ENCODE data around the gene CMTR1. TPM values are rescaled to one million over a fixed set of nuclear protein-coding genes. Genes with fewer than 3 reads are reported as not detected.
A peak's percentile ranks its signal among the peaks of the same experiment; 100 is the strongest.

Gene CMTR1
- total RNA-seq, 1 experiment from 2014 or later = 36.4 TPM

DNA sequence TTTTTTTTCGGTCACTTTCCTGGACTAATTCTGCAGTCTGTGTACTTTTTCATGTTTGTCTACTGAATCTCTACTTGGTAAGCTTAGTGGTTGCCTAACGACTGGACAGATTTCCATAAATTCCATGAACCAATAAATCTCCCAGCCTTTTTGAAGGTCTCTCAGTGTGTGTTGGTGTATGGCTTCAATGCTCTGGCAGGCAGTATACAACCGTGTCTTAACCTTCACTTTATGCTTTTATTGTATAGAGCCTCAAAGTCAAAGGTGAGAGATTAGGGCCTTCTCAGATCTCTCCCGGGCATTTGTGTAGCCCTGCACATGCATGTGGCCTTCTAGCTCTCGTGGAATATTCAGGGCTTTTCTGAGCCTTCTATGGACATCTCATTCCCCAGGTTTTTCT lies 14.3 kb upstream of the CMTR1 start:
- DNase-seq = no peak
- Histone ChIP-seq H3K27me3 (ENCODE audit: low read length) (no peaks in the 10 kb centered on the region), H3K36me3 (ENCODE audit: low read depth, low read length) (no peaks in the 10 kb centered on the region), H3K27ac (ENCODE audit: low read length) (no peak overlapping the region), H3K4me2 (ENCODE audit: low read length) (no peak overlapping the region), H2AFZ (ENCODE audit: low read length) (no peak overlapping the region), H3K4me3 (ENCODE audit: low read length) (no peak overlapping the region), H3K9ac (ENCODE audit: low read length) (no peak overlapping the region), H3K9me3 (ENCODE audit: low read length) (no peaks in the 10 kb centered on the region), H3F3A (ENCODE audit: low read length, unreplicated experiment) (no peaks in the 10 kb centered on the region), H4K20me1 (ENCODE audit: low read length) (no peaks in the 10 kb centered on the region), H3K4me1 (ENCODE audit: insufficient read depth, low read length) (no peaks in the 10 kb centered on the region), H3K79me2 (ENCODE audit: low read length) (no peaks in the 10 kb centered on the region), H3K9me2 (replicated peaks; ENCODE audit: low read length) (no peaks in the 10 kb centered on the region)
- TF ChIP-seq CTCF (conservative IDR thresholded peaks at IDR 0.05; ENCODE audit: low read depth, low read length) (no peak), EZH2 (IDR thresholded peaks at IDR 0.05; ENCODE audit: low read length, unreplicated experiment) (no peak), EZH2phosphoT487 (IDR thresholded peaks at IDR 0.05; ENCODE audit: borderline replicate concordance, low read length) (no peak)
- POLR2A ChIA-PET (ENCODE audit: unreplicated experiment) = no interaction called here
- CTCF ChIA-PET = no interaction called here
- no peak for ATAC-seq
- no TSS peak for BruUV-seq (replicated peaks)
- intact Hi-C loops (cut with micrococcal nuclease) = no loop called here

DNA sequence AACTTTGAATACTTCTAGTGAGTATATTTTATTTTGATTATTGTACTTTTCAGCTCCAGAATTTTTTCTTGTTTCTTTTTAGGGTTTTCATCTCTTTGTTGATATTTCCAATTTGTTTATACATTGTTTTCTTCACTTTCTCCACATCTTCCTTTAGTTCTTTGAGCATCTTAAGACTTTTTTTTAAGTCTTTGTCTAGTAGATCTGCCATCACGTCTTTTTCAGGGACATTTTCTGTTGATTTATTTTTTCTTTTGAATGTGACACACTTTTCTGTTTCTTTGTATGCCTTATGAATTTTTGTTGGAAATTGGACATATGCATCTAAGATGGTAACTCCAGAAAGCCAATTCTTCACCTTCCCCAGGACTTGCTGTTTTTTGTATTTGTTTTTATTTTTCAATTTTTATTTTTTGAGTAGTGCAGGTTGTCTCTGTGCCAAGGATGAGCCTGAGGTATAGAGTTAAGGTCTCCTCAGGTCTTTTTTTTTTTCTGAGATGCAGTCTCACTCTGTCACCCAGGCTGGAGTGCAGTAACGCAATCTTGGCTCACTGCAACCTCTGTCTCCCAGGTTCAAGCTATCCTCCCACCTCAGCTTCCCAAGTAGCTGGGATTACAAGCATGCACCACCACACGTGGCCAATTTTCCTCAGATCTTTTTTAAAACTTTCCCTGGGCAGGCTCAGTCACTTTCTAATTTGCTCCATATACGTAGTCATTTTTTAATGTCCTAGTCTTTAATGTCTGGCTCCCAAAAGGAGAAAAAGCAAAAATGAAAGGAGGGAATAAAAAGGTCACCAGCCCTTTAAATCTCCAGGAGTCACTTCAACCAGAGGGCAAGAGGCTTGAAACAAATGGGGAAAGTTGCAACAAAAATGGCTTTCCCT lies 6.7 kb upstream of the CMTR1 start:
- no peaks in the 10 kb centered on the region for H4K20me1 ChIP-seq (ENCODE audit: low read length)
- H3K4me3 ChIP-seq (ENCODE audit: low read length) = no peak overlapping the region
- intact Hi-C loops (cut with micrococcal nuclease) = no loop called here
- DNase-seq (no peak), ATAC-seq (no peak)
- no peaks in the 10 kb centered on the region for H3K9me3 ChIP-seq (ENCODE audit: low read length)
- TF ChIP-seq EZH2phosphoT487 (IDR thresholded peaks at IDR 0.05; ENCODE audit: borderline replicate concordance, low read length) (no peak), CTCF (conservative IDR thresholded peaks at IDR 0.05; ENCODE audit: low read depth, low read length) (no peak), EZH2 (IDR thresholded peaks at IDR 0.05; ENCODE audit: low read length, unreplicated experiment) (no peak)
- no peak overlapping the region for H3K9ac ChIP-seq (ENCODE audit: low read length)
- BruUV-seq (replicated peaks) = no TSS peak
- no peak overlapping the region for H3K27ac ChIP-seq (ENCODE audit: low read length)
- H3K79me2 ChIP-seq (ENCODE audit: low read length) = no peaks in the 10 kb centered on the region
- no peaks in the 10 kb centered on the region for H3K4me1 ChIP-seq (ENCODE audit: insufficient read depth, low read length)
- H3K4me2 ChIP-seq (ENCODE audit: low read length) = no peak overlapping the region
- no peaks in the 10 kb centered on the region for H3K9me2 ChIP-seq (replicated peaks; ENCODE audit: low read length)
- H3K36me3 ChIP-seq (ENCODE audit: low read depth, low read length) = no peaks in the 10 kb centered on the region
- POLR2A ChIA-PET (ENCODE audit: unreplicated experiment) = interaction anchor here (0.6 kb wide), 1 partner anchor 12 kb away, joined by 3 read pairs; no protein-coding TSS in a partner anchor
- no peaks in the 10 kb centered on the region for H3K27me3 ChIP-seq (ENCODE audit: low read length)
- CTCF ChIA-PET = no interaction called here
- H3F3A ChIP-seq (ENCODE audit: low read length, unreplicated experiment) = no peaks in the 10 kb centered on the region
- H2AFZ ChIP-seq (ENCODE audit: low read length) = peak overlapping the region; percentile 32; the same call in 1 of the 2 replicates

DNA sequence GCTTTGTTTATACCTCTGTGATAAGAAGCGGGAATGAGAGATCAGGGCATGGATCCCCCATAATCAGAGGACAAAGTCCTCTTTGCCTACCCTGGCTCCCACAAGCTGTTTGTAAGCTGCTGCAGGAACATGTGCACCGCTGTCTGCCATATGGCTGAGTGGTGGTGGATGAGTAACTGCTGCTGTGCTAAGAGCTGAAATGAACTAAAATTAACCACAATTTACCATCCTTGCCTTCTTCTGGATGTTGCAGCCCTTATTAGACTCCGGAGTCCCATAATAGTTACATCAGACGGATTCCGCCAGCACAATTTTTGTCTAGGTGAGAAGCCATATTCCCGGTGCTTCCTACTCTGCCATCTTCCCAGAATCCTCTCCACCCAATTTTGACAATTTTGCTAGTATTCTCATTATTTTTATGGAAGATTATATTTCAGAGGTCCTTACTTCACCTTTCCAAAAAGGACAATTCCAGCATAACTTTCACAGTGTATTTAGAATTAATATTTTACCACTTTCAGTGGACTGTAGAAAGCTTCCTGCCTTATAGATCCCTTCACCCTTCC lies 6.0 kb upstream of the CMTR1 start:
- H3K36me3 ChIP-seq (ENCODE audit: low read depth, low read length) = no peaks in the 10 kb centered on the region
- intact Hi-C loops (cut with micrococcal nuclease) = no loop called here
- no peaks in the 10 kb centered on the region for H3K4me1 ChIP-seq (ENCODE audit: insufficient read depth, low read length)
- H3K4me3 ChIP-seq (ENCODE audit: low read length) = no peak overlapping the region
- no peaks in the 10 kb centered on the region for H3K27me3 ChIP-seq (ENCODE audit: low read length)
- POLR2A ChIA-PET (ENCODE audit: unreplicated experiment) = no interaction called here
- peak overlapping the region; percentile 32; the same call in 1 of the 2 replicates for H2AFZ ChIP-seq (ENCODE audit: low read length)
- H3F3A ChIP-seq (ENCODE audit: low read length, unreplicated experiment) = no peaks in the 10 kb centered on the region
- H3K9me3 ChIP-seq (ENCODE audit: low read length) = no peaks in the 10 kb centered on the region
- no peaks in the 10 kb centered on the region for H4K20me1 ChIP-seq (ENCODE audit: low read length)
- CTCF ChIA-PET = no interaction called here
- no peak overlapping the region for H3K4me2 ChIP-seq (ENCODE audit: low read length)
- no peaks in the 10 kb centered on the region for H3K9me2 ChIP-seq (replicated peaks; ENCODE audit: low read length)
- H3K27ac ChIP-seq (ENCODE audit: low read length) = no peak overlapping the region
- ATAC-seq = no peak
- TF ChIP-seq EZH2phosphoT487 (IDR thresholded peaks at IDR 0.05; ENCODE audit: borderline replicate concordance, low read length) (no peak), CTCF (conservative IDR thresholded peaks at IDR 0.05; ENCODE audit: low read depth, low read length) (no peak)
- no peak for DNase-seq
- BruUV-seq (replicated peaks) = no TSS peak
- H3K79me2 ChIP-seq (ENCODE audit: low read length) = no peaks in the 10 kb centered on the region
- no peak overlapping the region for H3K9ac ChIP-seq (ENCODE audit: low read length)

All from PC-3 (cell line).